OCI-M2 (cell line): ENCODE data around the gene EIF4H.
"Not testable (repeated sequence)": the region's sequence is repeated elsewhere in the genome, so short reads cannot be mapped to it uniquely, and the experiment has no call there.

Experiments used
- DNase-seq: peaks from one replicate; lab custom pipeline; 2025; ENCODE audit not compliant: unreplicated experiment; lab: John Stamatoyannopoulos, UW

The EIF4H gene

DNA sequence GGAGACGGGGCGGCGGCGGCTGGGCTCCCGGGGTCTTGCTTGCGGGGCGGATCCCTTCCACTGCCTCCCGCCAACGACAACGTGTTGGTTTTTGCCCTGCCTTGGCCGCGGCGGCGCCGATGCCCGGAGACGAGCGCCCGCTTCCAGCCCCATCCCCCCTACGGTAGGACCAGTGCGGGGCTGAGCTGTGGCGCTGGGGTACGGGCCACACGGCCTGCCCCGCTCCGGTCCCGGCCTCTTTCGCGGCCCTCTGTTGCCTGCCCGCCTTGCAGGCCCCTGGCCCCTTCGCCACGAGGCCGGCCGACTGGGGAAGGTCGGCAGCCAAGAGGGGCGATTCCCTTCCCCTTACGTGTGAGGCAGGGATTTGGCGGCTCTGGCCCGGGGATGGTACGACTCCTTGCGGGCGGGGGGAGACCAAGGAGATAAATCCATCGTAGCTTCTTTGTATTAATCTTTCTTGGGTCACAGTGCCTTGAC lies 488 bp downstream of the EIF4H start:
- no peak for DNase-seq

DNA sequence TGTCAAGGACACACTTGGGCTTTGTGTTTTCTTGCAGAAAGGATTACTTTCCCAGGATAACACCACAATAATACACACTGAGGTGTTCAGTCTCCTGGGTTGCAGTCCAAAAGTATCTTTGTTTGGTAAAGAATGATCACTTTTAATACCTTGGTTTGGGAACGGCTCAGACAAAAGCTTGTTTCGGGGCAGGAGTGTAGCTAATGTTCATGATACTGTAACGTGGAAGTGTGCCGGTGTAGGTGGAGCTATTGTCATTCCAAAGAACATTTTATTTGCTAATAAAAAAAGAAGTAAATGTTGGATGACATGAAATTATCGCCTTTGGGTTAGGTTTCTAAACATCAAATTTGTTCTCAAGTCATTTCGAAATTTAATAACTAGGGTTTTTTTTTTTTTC lies 1.2 kb downstream of the EIF4H start:
- DNase-seq, result no peak

DNA sequence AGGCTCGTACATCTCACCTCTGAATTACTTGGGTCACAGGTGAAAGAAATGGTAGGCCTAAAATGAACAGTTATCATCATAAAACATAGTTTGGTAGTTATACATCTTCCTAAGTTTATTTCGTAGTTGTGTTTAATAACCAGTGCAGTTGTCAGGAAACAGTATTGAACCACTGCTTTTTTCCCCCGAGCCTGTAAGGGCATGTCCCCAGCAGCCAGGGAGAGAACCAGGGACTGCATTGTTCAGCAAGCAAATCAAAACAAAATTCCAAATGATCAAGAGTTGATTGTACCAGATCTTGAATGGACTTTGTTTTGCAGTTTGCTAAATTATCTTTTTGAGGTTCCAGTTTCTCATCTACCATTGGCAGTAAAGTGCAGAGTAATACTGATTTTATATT lies 2.4 kb downstream of the EIF4H start:
- no peak for DNase-seq

DNA sequence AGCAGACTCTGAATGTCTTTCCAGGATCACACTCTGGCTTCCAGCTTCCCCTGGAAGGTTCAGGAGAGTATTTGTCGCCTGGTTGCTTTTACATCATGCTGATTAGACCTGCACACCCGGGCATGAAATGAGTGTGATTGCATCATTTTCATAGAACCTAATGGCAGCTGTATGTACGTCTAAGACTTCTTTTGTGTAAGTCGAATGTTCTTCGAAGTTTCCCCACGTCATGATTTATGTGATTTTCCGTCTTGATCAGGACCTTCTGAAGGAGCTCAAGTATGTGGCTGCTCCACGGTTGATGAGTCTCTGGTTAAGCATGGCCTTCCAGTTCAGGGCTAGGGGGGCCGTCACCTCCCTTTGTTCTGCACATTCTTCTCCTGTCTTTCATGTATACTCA lies 4.5 kb downstream of the EIF4H start:
- no peak for DNase-seq

DNA sequence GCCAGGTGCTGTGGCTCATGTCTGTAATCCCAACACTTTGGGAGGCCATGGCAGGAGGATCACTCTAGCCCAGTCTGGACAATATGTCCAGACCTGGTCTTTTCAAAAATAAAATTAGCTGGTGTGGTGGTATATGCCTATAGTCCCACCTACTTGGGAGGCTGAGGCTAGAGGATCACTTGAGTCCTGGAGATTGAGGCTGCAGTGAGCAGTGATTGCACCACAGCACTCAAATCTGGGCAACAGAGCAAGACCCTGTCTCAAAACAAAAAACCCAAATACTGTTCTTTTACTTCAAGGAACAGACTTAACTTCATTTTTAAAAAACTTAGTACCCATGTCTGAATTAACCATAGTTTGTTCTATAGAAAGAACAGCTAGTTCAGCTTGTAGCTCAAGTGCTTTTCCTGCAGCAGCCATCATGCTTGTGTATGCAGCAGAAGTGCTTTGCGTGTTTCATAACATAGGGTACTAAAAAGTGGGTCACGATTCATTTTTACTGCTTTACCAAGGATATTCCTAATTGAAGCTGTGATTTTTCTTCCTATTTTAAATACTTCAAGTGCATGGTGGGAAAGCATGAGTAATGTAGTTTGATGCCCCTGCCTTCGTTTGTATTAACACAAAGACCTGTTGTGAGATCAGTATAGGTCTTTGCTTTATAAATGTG lies 5.9 kb downstream of the EIF4H start:
- no peak for DNase-seq

DNA sequence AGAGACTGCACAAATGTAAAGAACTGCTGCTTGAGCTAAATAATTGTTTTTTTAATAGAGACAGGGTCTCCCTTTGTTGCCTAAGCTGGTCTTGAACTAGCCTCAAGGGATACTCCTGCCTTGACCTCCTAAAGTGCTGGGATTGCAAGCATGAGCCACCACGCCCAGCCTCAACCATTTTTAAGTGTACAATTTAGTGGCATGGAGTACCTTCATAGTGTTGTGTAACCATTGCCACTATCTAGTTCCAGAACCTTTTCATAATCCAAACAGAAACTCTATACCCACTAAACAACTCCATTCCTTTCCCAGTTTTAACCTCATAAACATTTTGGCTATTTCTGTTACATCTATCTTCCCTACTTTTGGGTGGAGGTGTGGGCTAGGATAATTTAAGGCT lies 6.7 kb downstream of the EIF4H start:
- no peak for DNase-seq

DNA sequence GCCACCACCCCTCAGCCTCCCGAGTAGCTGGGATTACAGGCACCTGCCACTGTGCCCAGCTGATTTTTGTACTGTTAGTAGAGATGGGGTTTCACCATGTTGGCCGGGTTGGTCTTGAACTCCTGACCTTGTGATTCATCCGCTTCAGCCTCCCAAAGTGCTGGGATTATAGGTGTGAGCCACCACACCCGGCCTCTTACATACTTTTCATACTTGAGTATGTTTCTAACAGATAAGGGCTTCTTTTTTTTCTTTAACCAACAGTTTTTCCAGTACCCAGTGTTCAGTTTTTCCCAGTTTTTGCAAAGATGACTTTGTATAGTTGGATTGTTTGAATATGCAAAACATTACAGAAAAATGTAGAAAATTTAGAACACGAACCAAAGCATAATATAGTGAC lies 7.7 kb downstream of the EIF4H start:
- DNase-seq, result no peak

DNA sequence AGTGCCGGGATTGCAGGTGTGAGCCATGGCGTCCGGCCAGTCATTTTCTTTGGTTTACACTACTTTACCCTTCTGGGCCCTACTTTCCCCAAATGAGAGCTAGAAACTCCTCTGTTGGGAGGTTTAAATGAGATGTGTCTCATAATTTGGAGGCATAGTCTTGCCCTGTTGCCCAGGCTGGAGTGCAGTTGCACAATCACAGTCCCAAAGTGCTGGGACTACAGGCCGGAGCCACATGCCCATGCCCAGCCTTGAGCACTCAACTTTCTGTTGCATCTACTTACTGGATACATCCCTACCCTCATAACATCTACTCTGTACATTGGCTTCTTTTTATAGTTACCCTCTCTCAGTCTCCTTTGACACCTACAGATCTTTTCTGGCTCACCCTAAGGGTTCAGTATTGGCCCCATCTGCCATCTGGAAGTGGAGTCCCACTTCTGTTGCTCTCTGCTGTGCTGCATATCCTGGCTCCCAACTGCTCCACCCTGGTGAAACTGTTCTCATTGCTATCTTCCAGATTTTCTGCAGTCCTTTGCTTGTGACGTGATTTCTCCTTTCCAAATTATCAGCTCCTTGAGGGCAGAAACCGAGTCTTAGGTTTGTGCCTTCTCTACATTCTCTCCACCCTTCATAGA lies 8.4 kb downstream of the EIF4H start:
- DNase-seq, result no peak

DNA sequence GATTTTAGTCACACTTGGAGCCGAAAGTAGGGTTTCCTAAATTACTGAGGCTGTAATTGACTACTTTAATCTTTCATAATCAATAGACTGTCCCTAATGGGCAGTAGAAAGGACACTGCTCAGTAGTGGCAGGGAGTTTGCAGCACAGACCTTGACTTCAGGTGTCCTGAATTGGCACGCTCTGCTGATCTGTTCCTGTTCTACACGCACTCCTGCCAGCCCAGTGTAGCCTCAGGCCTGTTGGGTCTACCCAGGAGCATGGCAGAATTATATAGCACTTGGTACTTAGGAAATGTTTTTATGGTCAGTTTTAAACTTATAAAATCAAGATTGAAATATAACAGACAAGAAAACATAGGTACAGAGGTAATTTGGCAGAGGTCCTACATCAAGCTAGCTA lies 9.0 kb downstream of the EIF4H start:
- DNase-seq, result no peak

DNA sequence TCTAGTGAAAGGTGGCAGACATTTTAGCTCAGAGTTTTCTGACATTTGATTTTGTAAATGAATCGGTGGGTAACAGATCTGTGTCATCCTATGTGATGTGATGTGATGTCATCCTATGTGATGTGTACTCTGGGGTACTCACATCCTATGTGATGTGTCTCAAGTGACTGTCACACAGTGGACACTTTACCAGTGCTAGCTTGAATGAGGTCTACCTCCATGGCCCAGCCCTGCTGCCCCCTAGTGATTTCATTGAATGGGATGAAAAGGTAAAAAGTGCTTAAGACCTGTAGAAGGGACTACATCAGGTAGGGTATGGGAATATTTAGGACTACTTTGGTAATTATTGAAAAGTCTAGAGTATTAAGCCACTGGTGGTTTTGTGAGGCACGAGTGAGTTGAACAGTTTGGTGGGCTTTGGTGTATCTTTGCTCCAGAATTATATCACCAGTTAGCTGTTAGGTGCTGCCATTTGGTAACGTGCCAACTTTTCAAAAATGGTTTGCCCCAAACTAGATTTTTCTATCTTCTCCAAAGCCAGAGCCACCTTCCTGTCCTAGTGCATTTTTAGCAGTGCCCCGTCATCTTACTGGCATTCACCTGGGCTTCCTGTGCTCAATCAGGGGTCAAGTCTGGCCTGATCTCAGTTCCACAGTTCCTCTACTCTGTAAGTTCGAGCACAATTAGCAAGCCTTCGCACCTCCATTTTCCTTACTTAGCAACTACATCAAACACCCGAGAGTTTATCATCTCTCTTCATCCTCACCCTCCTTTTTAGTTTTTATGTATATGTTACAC lies 9.7 kb downstream of the EIF4H start:
- no peak for DNase-seq

DNA sequence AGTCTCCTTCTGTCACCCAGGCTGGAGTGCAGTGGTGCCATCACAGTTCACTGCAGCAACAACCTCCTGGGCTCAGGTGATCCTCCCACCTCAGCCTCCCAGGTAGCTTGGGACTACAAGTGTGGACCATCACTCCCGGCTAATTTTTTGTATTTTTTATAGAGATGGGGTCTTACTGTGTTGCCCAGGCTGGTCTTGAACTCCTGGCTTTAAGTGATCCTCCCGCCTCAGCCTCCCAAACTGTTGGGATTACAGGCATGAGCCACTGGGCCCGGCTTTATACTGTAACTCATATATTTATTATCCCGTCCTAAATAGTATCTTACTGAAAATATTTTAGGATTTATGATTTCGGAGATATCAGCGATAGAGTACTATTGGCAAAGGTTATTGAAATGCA lies 10.9 kb downstream of the EIF4H start:
- DNase-seq, result no peak

DNA sequence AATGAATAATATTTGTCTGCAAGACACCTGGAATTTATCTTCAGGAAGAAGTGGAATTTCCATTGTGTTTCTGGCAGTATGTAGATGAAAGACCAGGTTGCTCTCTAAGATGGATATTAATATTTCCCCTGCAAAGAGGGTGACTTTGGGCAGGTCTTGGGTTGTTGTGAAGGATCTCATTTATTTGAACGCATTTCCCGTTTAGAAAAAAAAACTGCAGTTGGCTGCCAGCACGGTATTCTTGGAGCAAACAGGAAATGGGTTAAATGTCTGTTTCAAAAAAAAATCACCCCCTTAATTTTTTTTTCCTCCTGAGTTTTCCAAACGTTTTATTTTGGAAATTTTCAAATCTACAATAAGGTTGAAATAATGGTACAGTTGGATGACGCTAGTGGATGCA lies 11.5 kb downstream of the EIF4H start:
- no peak for DNase-seq

DNA sequence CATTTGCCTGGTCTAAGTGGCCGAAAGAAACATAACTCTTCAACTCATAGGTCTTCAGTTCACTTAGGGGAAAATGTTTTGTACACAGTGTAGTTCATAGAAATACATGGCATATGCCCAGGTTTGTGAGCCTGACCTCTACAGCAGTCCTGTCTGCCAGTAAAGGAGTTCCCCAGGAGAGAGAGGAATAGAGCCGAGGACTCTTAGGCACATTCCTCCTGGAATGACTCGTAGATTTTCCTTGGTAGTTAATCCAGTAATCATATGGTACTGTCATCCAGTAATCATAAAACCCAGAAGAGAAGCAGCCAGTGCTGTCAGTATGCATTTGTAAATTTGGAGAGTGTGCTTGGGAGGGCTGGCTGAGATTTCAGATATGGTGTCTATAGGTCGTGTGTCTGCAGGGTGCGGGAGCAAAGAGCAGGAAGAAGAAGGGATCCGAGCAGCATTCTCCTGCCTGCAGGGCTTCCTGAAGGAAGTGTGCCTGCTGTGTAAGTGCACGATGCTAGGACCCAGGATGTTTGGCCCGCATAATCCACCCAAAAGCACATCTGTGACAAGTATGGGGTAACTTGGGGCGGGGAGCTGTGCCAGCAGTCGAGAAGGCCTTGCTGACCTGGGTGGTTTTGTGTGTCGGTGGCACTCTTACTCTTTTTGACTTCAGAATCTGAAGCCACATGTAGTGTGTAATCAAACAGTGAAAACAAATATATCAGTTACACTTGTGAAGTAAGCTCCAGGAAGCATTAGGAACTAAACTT lies 13.9 kb downstream of the EIF4H start:
- DNase-seq, result no peak

DNA sequence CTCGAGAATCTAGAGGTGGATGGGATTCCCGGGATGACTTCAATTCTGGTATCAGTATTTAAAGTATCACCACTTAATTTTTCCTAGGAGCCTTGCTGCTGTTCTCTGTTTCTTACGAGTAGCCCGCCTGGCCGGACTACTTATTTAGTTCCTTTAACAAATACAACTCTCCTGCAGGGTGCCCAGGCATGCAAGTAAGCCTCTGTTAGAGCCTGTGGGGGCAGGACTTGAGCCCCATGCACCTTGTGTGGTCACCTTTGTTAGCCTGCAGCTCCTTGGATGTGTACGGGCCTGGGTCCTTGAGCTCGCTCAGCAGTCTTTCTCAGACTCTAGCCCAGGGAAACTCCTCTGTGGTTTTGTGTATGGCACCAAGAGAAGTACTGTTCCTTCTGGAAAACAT lies 16.1 kb downstream of the EIF4H start:
- DNase-seq, result no peak

DNA sequence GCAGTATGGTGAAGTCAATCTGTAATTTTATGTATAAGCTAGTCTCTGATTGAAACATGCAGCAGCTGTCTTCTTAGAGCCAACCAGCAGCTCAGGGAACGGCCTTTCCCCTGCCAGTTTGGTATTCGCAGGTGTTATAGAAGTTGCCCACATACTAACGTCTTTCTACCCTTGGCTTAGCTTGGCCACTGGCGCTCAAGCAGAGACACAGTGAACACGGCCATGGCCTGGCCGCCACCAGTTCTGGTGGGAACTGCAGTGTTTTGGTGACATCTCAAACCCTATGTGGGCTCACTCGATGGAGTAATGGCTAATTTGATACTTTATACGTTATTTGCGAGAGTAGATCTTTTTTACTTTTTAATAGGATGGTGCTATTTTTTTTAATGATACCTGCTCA lies 17.1 kb downstream of the EIF4H start:
- DNase-seq, result no peak

DNA sequence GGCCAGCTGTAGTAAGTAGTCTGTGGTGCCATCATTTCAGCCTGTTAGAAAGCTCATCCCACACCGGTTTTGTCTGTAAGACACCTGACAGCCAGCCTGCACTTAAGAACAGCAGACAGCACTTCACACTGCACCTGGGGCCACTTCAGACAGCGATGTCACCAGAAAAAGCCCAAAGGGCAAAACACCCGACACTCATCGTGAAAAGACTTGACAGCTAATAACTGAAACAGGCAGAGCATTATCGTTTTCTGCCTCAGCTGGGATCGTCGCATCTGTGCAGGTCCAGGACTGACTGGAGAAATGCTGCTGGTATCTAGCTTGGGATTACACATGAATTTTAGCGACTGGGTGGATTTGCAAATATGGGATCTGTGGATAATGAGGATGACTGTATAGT lies 18.9 kb downstream of the EIF4H start:
- DNase-seq, result no peak

DNA sequence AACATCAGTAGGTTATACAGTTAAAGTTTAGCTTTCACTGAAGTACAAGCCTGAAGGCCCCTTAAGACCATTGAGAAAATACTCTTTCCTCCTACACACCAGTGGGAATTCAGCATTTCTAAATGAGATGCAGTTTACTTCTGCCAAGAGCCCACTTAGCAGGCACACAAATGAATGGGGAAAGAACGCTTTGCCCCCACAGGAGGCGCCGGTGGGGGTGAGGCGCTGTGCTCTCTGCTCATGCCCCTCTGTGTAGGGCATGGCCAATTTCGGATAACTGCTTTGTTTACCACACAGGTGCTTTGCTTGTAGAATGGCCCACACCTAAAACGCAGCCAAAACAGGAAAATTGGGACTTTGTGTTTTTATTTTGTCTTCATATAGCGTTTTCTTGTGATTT lies 19.8 kb downstream of the EIF4H start:
- DNase-seq, result no peak

DNA sequence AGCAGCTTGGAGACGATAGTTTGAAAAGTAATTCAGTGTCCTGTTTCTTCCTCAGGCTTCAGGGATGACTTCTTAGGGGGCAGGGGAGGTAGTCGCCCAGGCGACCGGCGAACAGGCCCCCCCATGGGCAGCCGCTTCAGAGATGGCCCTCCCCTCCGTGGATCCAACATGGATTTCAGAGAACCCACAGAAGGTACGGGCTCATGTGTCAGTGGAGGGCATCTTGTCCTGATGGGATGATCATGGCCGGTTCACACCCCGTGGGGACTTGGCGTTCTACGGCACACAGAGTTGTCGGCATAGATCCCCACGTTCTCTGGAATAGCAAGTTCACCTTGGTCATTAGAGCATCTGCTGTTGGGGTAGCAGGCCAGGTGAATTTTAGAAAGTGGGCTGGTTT lies 20.5 kb downstream of the EIF4H start:
- DNase-seq, result no peak

DNA sequence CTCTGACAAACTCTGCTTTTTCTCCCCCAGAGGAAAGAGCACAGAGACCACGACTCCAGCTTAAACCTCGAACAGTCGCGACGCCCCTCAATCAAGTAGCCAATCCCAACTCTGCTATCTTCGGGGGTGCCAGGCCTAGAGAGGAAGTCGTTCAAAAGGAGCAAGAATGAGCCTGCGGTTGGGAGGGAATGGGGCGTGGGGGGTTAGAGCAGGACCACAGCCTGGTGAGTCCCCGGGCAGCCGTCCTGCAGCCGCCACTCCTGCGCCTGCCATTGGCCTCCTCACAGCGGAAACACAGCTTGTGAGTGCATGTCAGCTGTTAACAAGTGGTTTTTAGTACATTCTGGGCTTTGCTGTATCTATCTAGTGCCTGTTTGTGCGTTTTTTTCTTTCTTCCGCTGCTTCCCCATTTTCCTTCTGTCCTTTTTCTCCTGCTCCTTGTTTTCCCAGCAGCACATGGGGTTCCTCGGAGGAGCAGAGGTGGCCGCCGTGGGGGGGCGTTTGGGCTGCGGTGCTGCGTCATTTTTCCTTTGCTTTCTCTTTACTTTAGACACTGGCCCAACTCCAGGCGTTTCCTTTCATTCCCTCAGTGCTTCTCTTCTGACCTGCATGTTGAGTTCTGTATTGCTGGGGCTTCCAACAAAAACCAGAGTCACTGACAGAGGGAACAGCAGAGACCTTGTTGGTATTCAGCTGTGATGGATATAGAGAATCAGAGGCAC lies 21.1 kb downstream of the EIF4H start:
- DNase-seq, result not testable (repeated sequence)

DNA sequence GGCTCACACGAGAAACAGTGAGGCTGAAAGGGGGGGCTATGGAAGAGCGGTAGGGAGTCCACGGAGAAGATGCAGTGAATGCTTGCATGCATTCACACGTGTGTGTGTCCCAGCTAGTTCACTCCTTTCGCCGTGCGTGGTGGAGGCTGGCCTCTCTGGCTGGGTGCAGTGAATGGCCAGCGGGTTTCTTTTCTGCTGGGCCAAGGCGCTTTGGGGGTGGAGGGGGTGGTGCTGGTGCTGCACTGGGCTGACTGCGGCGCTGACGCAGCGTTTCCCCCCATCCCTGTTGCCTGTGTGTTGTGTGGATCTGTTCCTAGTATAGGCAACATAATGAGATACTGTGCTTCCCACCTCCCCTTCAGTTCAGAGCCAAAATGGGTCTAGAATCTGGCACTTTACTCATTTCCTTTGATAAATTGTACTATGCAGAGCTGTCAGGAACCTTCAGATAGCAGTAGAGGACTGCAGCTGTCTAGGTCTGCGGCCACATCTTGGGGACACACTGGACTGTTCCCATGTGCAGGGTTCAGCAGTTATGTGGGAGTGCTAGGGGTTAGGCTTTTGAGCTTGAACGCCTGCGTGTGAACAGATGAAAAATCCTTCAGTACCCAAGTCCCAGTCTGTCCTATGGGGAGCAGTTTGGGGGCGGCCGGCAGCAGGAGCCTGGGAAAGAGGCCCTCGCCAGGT lies 22.0 kb downstream of the EIF4H start:
- DNase-seq, result not testable (repeated sequence)
